DND-41 (cell line): ENCODE measurements around the gene PHOSPHO1.

Experiments
- ATAC-seq: fragments of 200-7000 bp; cut with Tn5 transposase; 3 replicates; pipeline ENCODE4 v1.9.1; 2021; ENCODE audit warnings: low read depth; ENCODE audit not compliant: insufficient read depth
- DNase-seq: peaks from one replicate; pipeline ENCODE4 v3.0.0-alpha.2; 2020
- H2AFZ ChIP-seq: 2 replicates; pipeline ENCODE4 v1.6.0; 2012; ENCODE audit warnings: low read depth, low read length
- H3K27ac ChIP-seq: 2 replicates; pipeline ENCODE4 v1.5.1; 2012; ENCODE audit warnings: low read length, inconsistent platforms
- H3K27me3 ChIP-seq: fragments of 200-600 bp; sonication (generic); 2 replicates; pipeline ENCODE4 v1.6.0; 2012; ENCODE audit warnings: low read length, mild to moderate bottlenecking, inconsistent platforms; ENCODE audit not compliant: insufficient read depth, poor library complexity
- H3K36me3 ChIP-seq: 2 replicates; pipeline ENCODE4 v1.5.1; 2012; ENCODE audit warnings: low read length, inconsistent platforms; ENCODE audit not compliant: insufficient read depth
- H3K4me1 ChIP-seq: 2 replicates; pipeline ENCODE4 v1.5.1; 2012; ENCODE audit warnings: mild to moderate bottlenecking, low read length; ENCODE audit not compliant: insufficient read depth
- H3K4me2 ChIP-seq: 2 replicates; pipeline ENCODE4 v1.6.0; 2012; ENCODE audit warnings: mild to moderate bottlenecking, moderate library complexity, low read length, inconsistent platforms; ENCODE audit not compliant: insufficient read depth
- H3K4me3 ChIP-seq, 2 experiments: fragments of 200-600 bp in 1 of 2; shearing (Covaris generic) in 1 of 2; 2 replicates each; pipeline ENCODE4 v1.5.1; 2012 to 2016; ENCODE audit warnings: inconsistent platforms in 2 of 2, low read length in 2 of 2, mild to moderate bottlenecking in 2 of 2, low read depth in 1 of 2, moderate library complexity in 1 of 2
- H3K79me2 ChIP-seq: 2 replicates; pipeline ENCODE4 v1.6.0; 2012; ENCODE audit warnings: low read length, inconsistent platforms; ENCODE audit not compliant: insufficient read depth
- H3K9ac ChIP-seq: 2 replicates; pipeline ENCODE4 v1.6.0; 2012; ENCODE audit warnings: low read depth, mild to moderate bottlenecking, inconsistent platforms, low read length, moderate library complexity
- H3K9me3 ChIP-seq: 2 replicates; pipeline ENCODE4 v1.5.1; 2012; ENCODE audit warnings: low read length, moderate library complexity, mild to moderate bottlenecking, inconsistent platforms; ENCODE audit not compliant: insufficient read depth, severe bottlenecking
- H4K20me1 ChIP-seq: 2 replicates; pipeline ENCODE4 v1.6.0; 2012; ENCODE audit warnings: low read length; ENCODE audit not compliant: insufficient read depth
- CTCF ChIP-seq: IDR thresholded peaks from 2 replicates; pipeline ENCODE4 v1.5.1; 2012; ENCODE audit warnings: borderline replicate concordance, low read length, moderate library complexity, mild to moderate bottlenecking; ENCODE audit not compliant: poor library complexity, severe bottlenecking; ENCODE audit errors: extremely low read depth
- EZH2 ChIP-seq: IDR thresholded peaks from 3 replicates; pipeline ENCODE4 v1.6.1; 2012; ENCODE audit warnings: borderline replicate concordance, low read depth, mild to moderate bottlenecking, moderate library complexity, low read length, inconsistent platforms; ENCODE audit not compliant: severe bottlenecking

The PHOSPHO1 gene

GRCh38 chr17:49198211-49198610 is 32.4 kb downstream of the PHOSPHO1 start:
- no peaks in the 10 kb centered on the region for H4K20me1 ChIP-seq
- no peak overlapping the region for H3K9ac ChIP-seq
- no peaks in the 10 kb centered on the region for H3K9me3 ChIP-seq
- no peak overlapping the region for H3K4me3 ChIP-seq
- no peaks in the 10 kb centered on the region for H3K36me3 ChIP-seq
- H3K79me2 ChIP-seq: no peaks in the 10 kb centered on the region
- no peaks in the 10 kb centered on the region for H3K27me3 ChIP-seq
- H3K27ac ChIP-seq: no peak overlapping the region
- ATAC-seq (no peak), DNase-seq (no peak)
- TF ChIP-seq CTCF (no peak), EZH2 (no peak)
- H2AFZ ChIP-seq: no peak overlapping the region
- no peak overlapping the region for H3K4me2 ChIP-seq
- H3K4me1 ChIP-seq: peaks cover 7% of the 10 kb centered on the region

- ATAC-seq (no peak), DNase-seq (no peak)
- H3K4me3 ChIP-seq: no peak overlapping the region
- peaks cover 10% of the 10 kb centered on the region for H3K4me1 ChIP-seq
- no peak overlapping the region for H3K9ac ChIP-seq
- no peaks in the 10 kb centered on the region for H3K36me3 ChIP-seq
- H2AFZ ChIP-seq: no peak overlapping the region
- H3K79me2 ChIP-seq: no peaks in the 10 kb centered on the region
- H4K20me1 ChIP-seq: no peaks in the 10 kb centered on the region
- TF ChIP-seq CTCF (no peak), EZH2 (no peak)
- H3K27ac ChIP-seq: no peak overlapping the region
- H3K27me3 ChIP-seq: no peaks in the 10 kb centered on the region
- no peaks in the 10 kb centered on the region for H3K9me3 ChIP-seq
- no peak overlapping the region for H3K4me2 ChIP-seq
Observed at GRCh38 chr17:49197346-49197998, 33.1 kb downstream of the PHOSPHO1 start.

DNA sequence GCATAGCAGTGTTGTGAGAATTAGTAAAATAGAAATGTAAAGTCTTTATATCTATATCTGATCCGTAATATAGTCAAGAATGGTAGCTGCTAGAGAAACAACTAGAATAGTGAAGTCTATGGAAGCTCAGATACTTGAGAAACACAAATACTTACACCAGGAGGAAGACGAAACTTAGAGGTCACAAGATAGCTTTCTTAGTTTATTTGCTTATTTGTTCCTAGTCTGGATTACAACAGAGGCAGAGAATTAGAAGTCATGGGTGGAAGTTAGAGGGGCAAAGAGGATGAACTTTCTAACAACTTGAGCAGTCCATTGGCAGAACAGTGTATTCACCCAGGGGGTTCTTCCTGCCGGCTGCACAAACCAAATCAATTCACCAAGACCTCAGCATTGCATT is 34.1 kb downstream of the PHOSPHO1 start:
- Histone ChIP-seq H3K4me3 (no peak overlapping the region), H3K4me2 (no peak overlapping the region), H3K36me3 (no peaks in the 10 kb centered on the region), H4K20me1 (no peaks in the 10 kb centered on the region), H3K9ac (no peak overlapping the region), H2AFZ (no peak overlapping the region), H3K4me1 (peaks cover 13% of the 10 kb centered on the region), H3K79me2 (no peaks in the 10 kb centered on the region), H3K27me3 (no peaks in the 10 kb centered on the region), H3K27ac (no peak overlapping the region), H3K9me3 (no peaks in the 10 kb centered on the region)
- no peak for DNase-seq
- ATAC-seq: no peak
- no peak for TF ChIP-seq CTCF
- no peak for TF ChIP-seq EZH2

DNA sequence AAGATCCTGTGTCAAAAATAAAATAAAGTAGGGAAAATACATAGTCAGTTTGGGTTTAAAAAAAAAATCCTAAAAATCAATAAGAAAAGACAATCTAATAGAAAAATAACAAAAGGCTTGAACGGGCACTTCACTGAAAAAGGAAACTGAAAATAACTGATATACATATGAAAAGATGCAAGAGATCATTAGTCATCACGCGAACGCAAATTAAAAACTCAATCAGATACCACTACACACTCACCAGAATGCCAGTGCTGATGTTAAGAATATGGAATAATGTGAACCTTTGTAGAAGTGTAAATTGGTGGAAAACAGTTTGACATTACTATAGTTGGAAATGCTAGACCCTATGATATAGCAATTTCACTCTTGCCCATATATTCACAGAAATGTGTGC is 34.8 kb downstream of the PHOSPHO1 start:
- ATAC-seq: no peak
- TF ChIP-seq CTCF: no peak
- H3K9ac ChIP-seq: no peak overlapping the region
- H3K27ac ChIP-seq: no peak overlapping the region
- no peak for DNase-seq
- no peaks in the 10 kb centered on the region for H3K9me3 ChIP-seq
- H4K20me1 ChIP-seq: no peaks in the 10 kb centered on the region
- no peak overlapping the region for H2AFZ ChIP-seq
- H3K27me3 ChIP-seq: no peaks in the 10 kb centered on the region
- no peak overlapping the region for H3K4me2 ChIP-seq
- no peaks in the 10 kb centered on the region for H3K79me2 ChIP-seq
- peaks cover 21% of the 10 kb centered on the region for H3K4me1 ChIP-seq
- H3K36me3 ChIP-seq: no peaks in the 10 kb centered on the region
- H3K4me3 ChIP-seq: no peak overlapping the region
